GM12878 (cell line): ENCODE data around the gene LRRC14B.

Experiments
- ASH2L ChIP-seq: fragments of 300-600, 200-600 bp; sonication (generic); IDR thresholded peaks from 2 replicates; pipeline ENCODE4 v1.6.1; 2017; ENCODE audit warnings: low read depth, mild to moderate bottlenecking, borderline replicate concordance
- BHLHE40 ChIP-seq, 2 experiments: fragments of 450-650 bp in 1 of 2; IDR thresholded peaks; 2 replicates each; pipeline ENCODE4 v1.6.1; 2011 to 2017; ENCODE audit warnings: low read depth in 2 of 2, borderline replicate concordance in 1 of 2, improper control_type of control experiment in 1 of 2, low read length in 1 of 2, mild to moderate bottlenecking in 1 of 2
- CHD2 ChIP-seq: IDR thresholded peaks from 2 replicates; pipeline ENCODE4 v1.6.1; 2011; ENCODE audit warnings: low read depth, low read length, improper control_type of control experiment, borderline replicate concordance
- CTCF ChIP-seq, 3 experiments: IDR thresholded peaks in 2 of 3; conservative IDR thresholded peaks in 1 of 3; 2 replicates each; pipeline ENCODE4 v1.5.1; 2011; ENCODE audit warnings: low read depth in 3 of 3, low read length in 3 of 3, mild to moderate bottlenecking in 3 of 3, control low read depth in 2 of 3, moderate library complexity in 2 of 3, inconsistent platforms in 1 of 3, mixed read lengths in 1 of 3; ENCODE audit not compliant: control insufficient read depth in 2 of 3, insufficient read depth in 1 of 3; ENCODE audit errors: extremely low read depth in 1 of 3
- ELK1 ChIP-seq: IDR thresholded peaks from 2 replicates; pipeline ENCODE4 v1.6.1; 2012; ENCODE audit warnings: low read depth, low read length, improper control_type of control experiment
- ESRRA ChIP-seq: IDR thresholded peaks from 2 replicates; pipeline ENCODE4 v1.6.1; 2012; ENCODE audit warnings: mild to moderate bottlenecking, low read length, improper control_type of control experiment
- EZH2 ChIP-seq: IDR thresholded peaks from 2 replicates; pipeline ENCODE4 v1.6.1; 2012; ENCODE audit warnings: low read depth, mild to moderate bottlenecking, control low read depth, inconsistent platforms, low read length, borderline replicate concordance; ENCODE audit not compliant: control insufficient read depth
- HDGF ChIP-seq: fragments of 450-650 bp; IDR thresholded peaks from 2 replicates; pipeline ENCODE4 v1.6.1; 2016; ENCODE audit warnings: antibody characterized with exemption
- JUND ChIP-seq: IDR thresholded peaks from 2 replicates; pipeline ENCODE4 v1.6.1; 2012; ENCODE audit warnings: low read depth, mild to moderate bottlenecking, low read length, improper control_type of control experiment, moderate library complexity
- PRDM15 ChIP-seq: fragments of 450-650 bp; formaldehyde crosslinking; IDR thresholded peaks from 2 replicates; pipeline ENCODE4 v1.4.0; 2020; ENCODE audit warnings: mild to moderate bottlenecking, moderate library complexity
- SMC3 ChIP-seq: IDR thresholded peaks from 2 replicates; pipeline ENCODE4 v1.6.1; 2011; ENCODE audit warnings: low read length, improper control_type of control experiment, borderline replicate concordance
- SP1 ChIP-seq: IDR thresholded peaks from one replicate; pipeline ENCODE4 v1.6.1; 2011; ENCODE audit warnings: low read depth, low read length
- YBX1 ChIP-seq: fragments of 450-650 bp; IDR thresholded peaks from 2 replicates; pipeline ENCODE4 v1.6.1; 2016; ENCODE audit warnings: antibody characterized with exemption
- ZBTB11 ChIP-seq: fragments of 450-650 bp; formaldehyde crosslinking; IDR thresholded peaks from 2 replicates; pipeline ENCODE4 v1.5.0; 2022; ENCODE audit warnings: mild to moderate bottlenecking, missing genetic modification characterization

GRCh38 chr5:164244-164643 is 27.1 kb upstream of the LRRC14B start:
- no peak for TF ChIP-seq PRDM15 (CRISPR knock-in tag)
- TF ChIP-seq SP1, result no peak
- no peak for TF ChIP-seq HDGF
- no peak for TF ChIP-seq CTCF (IDR thresholded peaks at IDR 0.05 in 2 of 3, conservative IDR thresholded peaks at IDR 0.05 in 1 of 3; ENCODE audit: control insufficient read depth in 2 of 3, extremely low read depth in 1 of 3, insufficient read depth in 1 of 3, low read depth in 3 of 3, low read length in 3 of 3)
- TF ChIP-seq ELK1, result no peak
- no peak for TF ChIP-seq ESRRA
- no peak for TF ChIP-seq EZH2
- no peak for TF ChIP-seq YBX1
- TF ChIP-seq ZBTB11, result no peak
- TF ChIP-seq JUND, result no peak
- no peak for TF ChIP-seq BHLHE40 (IDR thresholded peaks at IDR 0.05; ENCODE audit: borderline replicate concordance in 1 of 2, low read depth in 2 of 2, low read length in 1 of 2)
- TF ChIP-seq ASH2L, result no peak
- TF ChIP-seq SMC3, result no peak
- no peak for TF ChIP-seq CHD2
